Mucosa of stomach (tissue), 1 donor: ENCODE data around the gene SLC35F1.

ENCODE experiments used
- H3K27me3 ChIP-seq: one replicate; pipeline ENCODE4 v1.7.0; 2013; ENCODE audit warnings: mild to moderate bottlenecking, low read length; ENCODE audit not compliant: control insufficient read depth, insufficient read depth
- H3K36me3 ChIP-seq: one replicate; pipeline ENCODE4 v1.7.0; 2013; ENCODE audit warnings: low read length; ENCODE audit not compliant: control insufficient read depth, insufficient read depth
- H3K4me1 ChIP-seq: one replicate; pipeline ENCODE4 v1.7.0; 2013; ENCODE audit warnings: mild to moderate bottlenecking, low read length; ENCODE audit not compliant: control insufficient read depth, insufficient read depth
- H3K4me3 ChIP-seq: one replicate; pipeline ENCODE4 v1.7.0; 2013; ENCODE audit warnings: low read length
- H3K9ac ChIP-seq: one replicate; pipeline ENCODE4 v1.7.0; 2013; ENCODE audit warnings: mild to moderate bottlenecking, low read length, moderate library complexity
- H3K9me3 ChIP-seq: one replicate; pipeline ENCODE4 v1.7.0; 2013; ENCODE audit warnings: mild to moderate bottlenecking, low read length, moderate library complexity; ENCODE audit not compliant: control insufficient read depth
- donor health status: Pancreatic carcinoma.

The SLC35F1 gene

GRCh38 chr6:117910549-117910948 is 3.5 kb downstream of the SLC35F1 start:
- Histone ChIP-seq H3K4me1 (no peaks in the 10 kb centered on the region), H3K27me3 (peaks cover 13% of the 10 kb centered on the region), H3K4me3 (no peak overlapping the region), H3K9ac (no peak overlapping the region), H3K36me3 (no peaks in the 10 kb centered on the region), H3K9me3 (no peaks in the 10 kb centered on the region)

DNA sequence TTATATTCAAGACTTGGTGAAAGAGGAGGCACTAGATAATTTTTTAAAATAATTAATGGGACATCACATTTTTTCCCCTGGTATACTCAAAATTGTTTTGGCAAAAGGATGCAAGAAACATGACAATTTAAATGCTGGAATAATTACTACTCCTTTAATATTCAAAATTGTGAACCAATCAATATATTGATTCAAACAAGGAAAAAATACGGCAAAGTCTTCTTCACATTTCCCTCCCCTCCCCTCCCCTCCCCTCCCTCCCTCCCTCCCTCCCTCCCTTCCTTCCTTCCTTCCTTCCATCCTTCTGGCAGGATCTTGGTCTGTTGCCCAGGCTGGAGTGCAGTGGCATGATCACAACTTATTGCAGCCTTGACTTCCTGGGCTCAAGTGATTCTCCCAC is 4.1 kb downstream of the SLC35F1 start:
- Histone ChIP-seq H3K36me3 (no peaks in the 10 kb centered on the region), H3K27me3 (peaks cover 12% of the 10 kb centered on the region), H3K4me3 (no peak overlapping the region), H3K4me1 (no peaks in the 10 kb centered on the region), H3K9me3 (no peaks in the 10 kb centered on the region), H3K9ac (no peak overlapping the region)

DNA sequence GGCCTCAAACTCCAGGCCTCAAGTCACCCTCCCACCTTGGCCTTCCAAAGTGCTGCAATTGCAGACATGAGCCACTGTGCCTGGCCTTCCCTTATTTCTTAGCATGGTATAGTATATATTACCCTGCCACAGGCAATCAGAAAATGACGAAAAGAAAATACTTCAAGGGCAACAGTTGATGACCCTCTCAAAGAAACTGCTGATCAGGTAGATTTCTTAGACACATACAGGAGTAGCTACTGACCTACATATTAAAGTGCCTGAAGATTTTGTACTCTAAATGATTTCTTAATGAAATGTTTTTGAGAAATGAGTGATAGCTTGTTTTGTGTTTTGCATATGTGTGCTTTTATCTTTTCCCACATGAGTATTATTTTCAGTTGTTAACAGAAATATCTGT is 4.6 kb downstream of the SLC35F1 start:
- no peaks in the 10 kb centered on the region for H3K9me3 ChIP-seq
- H3K36me3 ChIP-seq, result no peaks in the 10 kb centered on the region
- no peak overlapping the region for H3K9ac ChIP-seq
- H3K27me3 ChIP-seq, result peaks cover 15% of the 10 kb centered on the region
- H3K4me3 ChIP-seq, result no peak overlapping the region
- H3K4me1 ChIP-seq, result no peaks in the 10 kb centered on the region

DNA sequence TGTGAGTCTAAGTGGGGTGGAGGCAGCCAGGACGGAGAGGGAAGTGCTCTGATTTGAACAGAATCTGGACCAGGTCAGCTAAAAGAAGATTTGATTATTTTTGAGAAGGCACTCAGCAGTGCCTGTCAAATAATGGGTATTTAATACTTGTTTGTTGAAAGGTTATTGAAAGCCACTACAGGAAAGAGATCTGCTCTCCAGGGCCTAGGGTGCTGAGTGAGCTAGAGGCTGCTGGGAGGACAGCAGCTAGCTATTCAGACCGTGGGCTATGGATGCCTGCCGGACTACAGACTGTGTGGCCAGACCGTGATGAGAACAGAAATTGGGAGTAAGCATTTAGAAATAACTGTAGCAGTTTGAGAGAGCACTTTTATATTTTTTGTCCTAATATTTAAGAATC is 8.8 kb downstream of the SLC35F1 start:
- Histone ChIP-seq H3K9ac (no peak overlapping the region), H3K27me3 (peaks cover 5% of the 10 kb centered on the region), H3K4me3 (no peak overlapping the region), H3K9me3 (no peaks in the 10 kb centered on the region), H3K4me1 (no peaks in the 10 kb centered on the region), H3K36me3 (no peaks in the 10 kb centered on the region)

GRCh38 chr6:117916483-117916882 is 9.4 kb downstream of the SLC35F1 start:
- H3K4me1 ChIP-seq, result no peaks in the 10 kb centered on the region
- H3K9me3 ChIP-seq, result no peaks in the 10 kb centered on the region
- no peak overlapping the region for H3K4me3 ChIP-seq
- H3K27me3 ChIP-seq, result peaks cover 5% of the 10 kb centered on the region
- H3K36me3 ChIP-seq, result no peaks in the 10 kb centered on the region
- no peak overlapping the region for H3K9ac ChIP-seq

- Histone ChIP-seq H3K9ac (no peak overlapping the region), H3K27me3 (peaks cover 5% of the 10 kb centered on the region), H3K4me3 (no peak overlapping the region)
Measured at GRCh38 chr6:117917176-117917575, 10.1 kb downstream of the SLC35F1 start.

GRCh38 chr6:117918454-117918853 is 11.4 kb downstream of the SLC35F1 start:
- Histone ChIP-seq H3K4me1 (no peaks in the 10 kb centered on the region), H3K9ac (no peak overlapping the region), H3K36me3 (no peaks in the 10 kb centered on the region), H3K9me3 (no peaks in the 10 kb centered on the region), H3K27me3 (peaks cover 5% of the 10 kb centered on the region), H3K4me3 (no peak overlapping the region)

More at GRCh38 chr6:117917176-117917575, 10.1 kb downstream of the SLC35F1 start:
- Histone ChIP-seq H3K9me3 (no peaks in the 10 kb centered on the region), H3K4me1 (no peaks in the 10 kb centered on the region), H3K36me3 (no peaks in the 10 kb centered on the region)

GRCh38 chr6:117919275-117919674 is 12.2 kb downstream of the SLC35F1 start:
- H3K4me3 ChIP-seq, result no peak overlapping the region

DNA sequence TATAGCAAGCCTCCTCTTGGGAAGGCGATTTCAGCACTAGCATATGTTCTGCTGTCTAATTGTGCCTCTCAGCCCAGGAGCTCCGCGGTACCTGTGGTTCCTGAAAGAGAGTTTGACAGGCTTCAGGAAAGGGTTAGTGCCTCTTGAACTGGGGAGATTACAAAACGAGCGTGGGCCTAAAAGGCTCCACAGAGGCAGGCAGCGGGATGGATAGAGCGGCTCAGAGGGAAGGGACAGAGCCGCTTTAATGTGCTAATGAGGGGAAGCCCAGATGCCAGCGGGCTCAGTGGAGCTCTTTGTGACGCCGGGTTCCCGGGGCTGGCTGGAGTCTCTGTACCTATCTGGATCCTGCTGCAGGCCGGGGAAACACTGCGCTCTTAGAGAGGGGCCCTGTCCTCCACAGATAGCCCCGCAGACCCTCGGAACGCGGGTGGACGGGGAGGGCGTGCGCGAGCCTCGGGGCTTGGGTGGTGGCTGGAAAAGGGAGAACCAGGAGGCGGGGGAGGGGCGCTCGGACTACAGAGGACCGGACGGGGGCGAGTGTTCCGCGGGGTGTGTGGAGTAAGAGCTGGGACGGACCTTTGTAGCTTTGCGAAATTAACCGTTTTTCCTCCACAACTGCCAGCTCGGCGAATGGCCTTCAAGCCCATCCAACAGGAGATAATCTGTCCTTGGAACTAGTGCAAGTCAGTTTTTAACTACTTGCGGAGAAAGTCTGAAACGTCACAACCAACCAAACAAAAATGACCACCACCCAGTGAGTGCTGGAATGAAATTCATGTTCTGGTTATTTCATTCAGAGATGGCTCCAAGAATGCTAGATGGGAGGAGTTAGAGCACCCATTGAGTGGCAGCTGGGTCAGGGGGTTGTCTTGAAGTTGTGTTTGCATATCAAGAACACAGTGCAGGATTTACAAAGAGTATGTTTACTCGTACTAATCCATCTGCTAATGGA is 13.0 kb downstream of the SLC35F1 start:
- no peaks in the 10 kb centered on the region for H3K36me3 ChIP-seq
- no peaks in the 10 kb centered on the region for H3K4me1 ChIP-seq
- H3K9me3 ChIP-seq, result no peaks in the 10 kb centered on the region
- no peak overlapping the region for H3K4me3 ChIP-seq
- H3K9ac ChIP-seq, result no peak overlapping the region
- peaks cover 5% of the 10 kb centered on the region for H3K27me3 ChIP-seq

More at GRCh38 chr6:117919275-117919674, 12.2 kb downstream of the SLC35F1 start:
- H3K27me3 ChIP-seq, result peaks cover 5% of the 10 kb centered on the region
- H3K9ac ChIP-seq, result no peak overlapping the region
- H3K4me1 ChIP-seq, result no peaks in the 10 kb centered on the region
- H3K9me3 ChIP-seq, result no peaks in the 10 kb centered on the region
- no peaks in the 10 kb centered on the region for H3K36me3 ChIP-seq

DNA sequence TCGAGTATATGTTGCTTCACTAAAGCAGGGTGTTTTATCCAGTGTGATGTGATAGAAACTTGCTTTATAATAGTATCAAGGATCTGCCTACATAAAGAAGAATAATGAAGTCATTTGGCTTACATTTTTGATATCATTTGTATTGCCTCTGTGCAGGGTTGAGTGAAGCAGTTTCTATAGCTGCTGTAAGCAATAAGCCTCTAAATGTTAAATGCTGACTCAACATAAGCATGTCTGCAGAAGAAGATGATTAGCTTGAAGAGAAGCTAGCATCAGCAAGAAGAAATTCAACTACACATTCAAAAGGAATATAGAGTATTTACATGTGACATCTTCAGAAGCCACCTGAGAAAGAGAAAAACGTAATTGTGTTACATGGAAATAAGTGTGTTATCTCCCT is 17.6 kb downstream of the SLC35F1 start:
- Histone ChIP-seq H3K4me3 (no peak overlapping the region), H3K9ac (no peak overlapping the region), H3K36me3 (no peaks in the 10 kb centered on the region), H3K27me3 (no peaks in the 10 kb centered on the region), H3K4me1 (no peaks in the 10 kb centered on the region), H3K9me3 (no peaks in the 10 kb centered on the region)

DNA sequence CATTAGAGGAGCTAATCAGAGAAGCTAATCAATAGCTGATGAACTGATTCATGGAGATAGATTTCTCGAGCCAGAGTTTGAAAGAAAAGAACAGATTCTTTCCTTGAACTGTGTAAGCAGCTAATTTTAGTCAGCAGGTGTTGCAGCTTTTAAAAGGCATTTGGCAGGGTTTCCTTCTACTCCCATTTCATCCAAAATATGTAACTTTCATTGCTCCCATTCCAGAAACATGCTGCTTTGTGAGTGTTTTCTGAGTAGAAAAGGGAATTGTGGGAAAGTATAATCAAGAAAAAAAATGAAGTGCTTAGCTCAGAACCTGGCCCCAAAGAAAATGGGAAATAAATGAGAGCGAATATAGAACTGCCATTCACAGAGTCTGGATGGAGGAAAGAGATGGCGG is 20.8 kb downstream of the SLC35F1 start:
- no peaks in the 10 kb centered on the region for H3K4me1 ChIP-seq
- H3K27me3 ChIP-seq, result no peaks in the 10 kb centered on the region
- no peak overlapping the region for H3K4me3 ChIP-seq
- no peaks in the 10 kb centered on the region for H3K36me3 ChIP-seq
- H3K9me3 ChIP-seq, result no peaks in the 10 kb centered on the region
- no peak overlapping the region for H3K9ac ChIP-seq

DNA sequence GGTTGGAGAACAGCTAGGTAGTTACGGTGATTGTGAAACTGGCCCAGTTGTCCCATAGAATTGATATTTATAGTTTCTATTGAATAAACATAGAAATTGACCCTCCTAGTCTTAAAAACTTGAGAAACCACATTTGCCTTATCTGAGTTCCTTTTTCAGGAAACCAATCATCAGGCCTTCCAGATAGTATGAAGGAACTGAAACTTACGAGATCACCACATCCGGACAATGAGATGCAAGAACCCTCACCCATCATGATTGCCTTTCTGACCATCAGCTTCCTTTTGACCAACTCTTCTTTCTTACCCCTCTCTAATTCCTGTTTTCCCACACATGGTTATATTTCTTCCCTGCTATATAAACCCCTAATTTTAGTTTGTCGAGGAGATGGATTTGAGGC is 21.8 kb downstream of the SLC35F1 start:
- H3K9ac ChIP-seq, result no peak overlapping the region
- H3K4me3 ChIP-seq, result no peak overlapping the region
- no peaks in the 10 kb centered on the region for H3K36me3 ChIP-seq
- no peaks in the 10 kb centered on the region for H3K9me3 ChIP-seq
- H3K4me1 ChIP-seq, result no peaks in the 10 kb centered on the region
- no peaks in the 10 kb centered on the region for H3K27me3 ChIP-seq
